Gastrocnemius medialis (tissue), 4 donors: ENCODE data around the gene ANKRD11. TPM values are rescaled to one million over a fixed set of nuclear protein-coding genes. Genes with fewer than 3 reads are reported as not detected.

Experiments
- ATAC-seq, 2 donors: fragments of 150-250 bp; one replicate each; pipeline ENCODE4 v1.9.1; 2016
- DNase-seq, 2 donors: peaks; one replicate each; pipeline ENCODE4 v3.0.0-alpha.2; 2019
- H3K27ac ChIP-seq, 4 donors: fragments of 200-600 bp; sonication (generic); 1 replicate in 1 of 4; 2 replicates in 3 of 4; pipeline ENCODE4 v1.5.1; 2016 to 2018; ENCODE audit warnings: mild to moderate bottlenecking in 2 of 4, moderate library complexity in 1 of 4
- H3K27me3 ChIP-seq, 3 donors: fragments of 200-600 bp; sonication (generic) in 2 of 3; 1 replicate in 1 of 3; 2 replicates in 2 of 3; pipeline versions ENCODE4 v1.5.1 to v1.6.0; 2016 to 2019; ENCODE audit warnings: mild to moderate bottlenecking in 1 of 3, moderate library complexity in 1 of 3
- H3K36me3 ChIP-seq, 2 donors: fragments of 200-600 bp; sonication (generic) in 1 of 2; one replicate each; pipeline ENCODE4 v1.5.1; 2017 to 2018
- H3K4me1 ChIP-seq, 2 donors: fragments of 200-600 bp; sonication (generic) in 1 of 2; one replicate each; pipeline ENCODE4 v1.5.1; 2016 to 2017; ENCODE audit warnings: mild to moderate bottlenecking in 2 of 2
- H3K4me3 ChIP-seq, 4 donors: fragments of 200-600 bp; sonication (generic) in 3 of 4; 1 replicate in 1 of 4; 2 replicates in 3 of 4; pipeline ENCODE4 v1.5.1; 2016 to 2019; ENCODE audit warnings: mild to moderate bottlenecking in 2 of 4
- H3K9me3 ChIP-seq, 3 donors: fragments of 200-600 bp; sonication (generic) in 2 of 3; 1 replicate in 1 of 3; 2 replicates in 2 of 3; pipeline ENCODE4 v1.5.1; 2016 to 2019
- POLR2A ChIP-seq, 2 donors: fragments of 450-650 bp; IDR thresholded peaks; one replicate each; pipeline ENCODE4 v1.6.1; 2017; ENCODE audit warnings: antibody characterized with exemption in 2 of 2, mild to moderate bottlenecking in 2 of 2, moderate library complexity in 2 of 2
- in situ Hi-C, 4 donors: fragments of 200-750 bp; cut with MboI; loops; one replicate each; pipeline versions ENCODE4 v1.15.0 to v1.8.0; 2017; ENCODE audit warnings: low sequenced_read_pairs in 4 of 4
- intact Hi-C: fragments of 100-400 bp; cut with DNase I; formaldehyde crosslinking; loops from one replicate; pipeline ENCODE4 v1.15.1; 2023; ENCODE audit warnings: low total_unique reads
- total RNA-seq, 4 donors: library from RNA; depleted of rRNA; stranded (reverse); fragments of >200 nt; gene quantifications; one replicate each; pipeline versions ENCODE4 v1.1.0 to v1.2.3, GENCODE V29; 2016
- TF ChIP-seq, protein P1 (sequence below), 5 experiments: fragments of 450-650 bp in 3 of 5; fragments of 200-600 bp in 2 of 5; sonication (generic) in 2 of 5; IDR thresholded peaks in 4 of 5; conservative IDR thresholded peaks in 1 of 5; 1 replicate in 4 of 5; 2 replicates in 1 of 5; pipeline ENCODE4 v1.5.1; 2016 to 2019; ENCODE audit warnings: antibody characterized with exemption in 5 of 5, mild to moderate bottlenecking in 3 of 5, moderate library complexity in 3 of 5

ANKRD11 gene
- total RNA-seq, 4 donors from 2014 or later = 26.0 to 77.0 (median 55.0) TPM

- peak within 1 kb of the TSS; percentile 70 to 98 (median 86) for H3K4me3 ChIP-seq
- peaks cover 26 to 31% of the 10 kb centered on the region in 2 donors for H3K4me1 ChIP-seq
- no peaks in the 10 kb centered on the region for H3K9me3 ChIP-seq
- in situ Hi-C loops (loop anchor here in 3 of 4 donors (10.0 to 25.0 kb wide), 3 partner anchors 171 to 271 kb away; no protein-coding TSS in a partner anchor), intact Hi-C loops (loop anchor here (1.0 to 2.0 kb wide), 2 partner anchors 18 to 267 kb away; partner anchors contain the start of gene ANKRD11)
- ATAC-seq (peak; percentile 87 to 92), DNase-seq (peak; percentile 59 to 77)
- TF ChIP-seq, protein P1, sequence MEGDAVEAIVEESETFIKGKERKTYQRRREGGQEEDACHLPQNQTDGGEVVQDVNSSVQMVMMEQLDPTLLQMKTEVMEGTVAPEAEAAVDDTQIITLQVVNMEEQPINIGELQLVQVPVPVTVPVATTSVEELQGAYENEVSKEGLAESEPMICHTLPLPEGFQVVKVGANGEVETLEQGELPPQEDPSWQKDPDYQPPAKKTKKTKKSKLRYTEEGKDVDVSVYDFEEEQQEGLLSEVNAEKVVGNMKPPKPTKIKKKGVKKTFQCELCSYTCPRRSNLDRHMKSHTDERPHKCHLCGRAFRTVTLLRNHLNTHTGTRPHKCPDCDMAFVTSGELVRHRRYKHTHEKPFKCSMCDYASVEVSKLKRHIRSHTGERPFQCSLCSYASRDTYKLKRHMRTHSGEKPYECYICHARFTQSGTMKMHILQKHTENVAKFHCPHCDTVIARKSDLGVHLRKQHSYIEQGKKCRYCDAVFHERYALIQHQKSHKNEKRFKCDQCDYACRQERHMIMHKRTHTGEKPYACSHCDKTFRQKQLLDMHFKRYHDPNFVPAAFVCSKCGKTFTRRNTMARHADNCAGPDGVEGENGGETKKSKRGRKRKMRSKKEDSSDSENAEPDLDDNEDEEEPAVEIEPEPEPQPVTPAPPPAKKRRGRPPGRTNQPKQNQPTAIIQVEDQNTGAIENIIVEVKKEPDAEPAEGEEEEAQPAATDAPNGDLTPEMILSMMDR (IDR thresholded peaks at IDR 0.05 in 4 of 5, conservative IDR thresholded peaks at IDR 0.05 in 1 of 5) = peak in 2 of 5 experiments; percentile 7 to 19
- peak; percentile 98 for TF ChIP-seq POLR2A (IDR thresholded peaks at IDR 0.05)
- no peaks in the 10 kb centered on the region for H3K27me3 ChIP-seq
- H3K27ac ChIP-seq = peak within 1 kb of the TSS; percentile 82 to 98 (median 94)
- H3K36me3 ChIP-seq = peaks cover 0 to 27% of the 10 kb centered on the region in 2 donors
These were observed 17.7 kb upstream of the ANKRD11 start, which contains the start of gene SPG7 for GRCh38 chr16:89507834-89508590. Gene SPG7, plus strand, starts transcription at chr16:89508403. Its CDS starts 15 bp downstream, at chr16:89508418.

DNA sequence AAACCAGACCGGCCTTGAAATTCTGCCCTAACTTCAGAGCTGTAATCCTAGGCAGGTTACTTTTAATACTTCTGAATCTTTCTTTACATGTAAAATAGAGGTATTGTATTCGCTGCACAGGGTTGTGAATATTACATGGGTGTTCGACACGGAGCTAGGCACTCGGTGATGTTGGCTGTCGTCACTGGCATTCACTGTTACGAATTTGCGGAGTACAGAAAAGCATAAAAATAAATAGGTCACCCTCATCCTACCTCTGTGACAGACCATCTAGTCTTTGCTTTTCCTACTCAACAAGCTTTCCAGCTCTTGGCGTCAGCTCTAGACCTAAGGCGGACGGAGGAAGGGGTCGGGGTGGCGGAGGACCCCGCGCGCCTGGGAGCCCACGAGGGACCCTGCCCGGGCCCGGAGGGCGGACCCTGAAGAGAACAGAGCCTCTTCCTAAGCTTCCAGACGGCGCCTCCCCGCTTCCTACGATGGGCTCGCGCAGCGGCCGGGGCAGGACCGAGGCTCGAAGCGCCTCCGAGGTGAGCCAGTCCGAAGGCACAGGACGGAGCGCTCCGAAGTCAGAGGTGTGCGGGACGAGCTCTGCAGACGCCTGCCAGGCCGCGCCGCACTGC is 17.0 kb upstream of the ANKRD11 start:
- H3K4me1 ChIP-seq = peaks cover 26 to 31% of the 10 kb centered on the region in 2 donors
- peaks cover 0 to 20% of the 10 kb centered on the region in 2 donors for H3K36me3 ChIP-seq
- H3K27ac ChIP-seq = peak overlapping the region; percentile 82 to 98 (median 94)
- intact Hi-C loops = no loop called here
- in situ Hi-C loops = loop anchor here in 3 of 4 donors (10.0 to 25.0 kb wide), 3 partner anchors 170 to 270 kb away; no protein-coding TSS in a partner anchor
- no peak for TF ChIP-seq POLR2A (IDR thresholded peaks at IDR 0.05)
- TF ChIP-seq, protein P1 (IDR thresholded peaks at IDR 0.05 in 4 of 5, conservative IDR thresholded peaks at IDR 0.05 in 1 of 5) = no peak
- no peaks in the 10 kb centered on the region for H3K9me3 ChIP-seq
- H3K27me3 ChIP-seq = no peaks in the 10 kb centered on the region
- H3K4me3 ChIP-seq = peak overlapping the region; percentile 70 to 98 (median 86)
- ATAC-seq = peak; percentile 27 to 37
- peak in 1 of 2 donors; percentile 28 for DNase-seq

DNA sequence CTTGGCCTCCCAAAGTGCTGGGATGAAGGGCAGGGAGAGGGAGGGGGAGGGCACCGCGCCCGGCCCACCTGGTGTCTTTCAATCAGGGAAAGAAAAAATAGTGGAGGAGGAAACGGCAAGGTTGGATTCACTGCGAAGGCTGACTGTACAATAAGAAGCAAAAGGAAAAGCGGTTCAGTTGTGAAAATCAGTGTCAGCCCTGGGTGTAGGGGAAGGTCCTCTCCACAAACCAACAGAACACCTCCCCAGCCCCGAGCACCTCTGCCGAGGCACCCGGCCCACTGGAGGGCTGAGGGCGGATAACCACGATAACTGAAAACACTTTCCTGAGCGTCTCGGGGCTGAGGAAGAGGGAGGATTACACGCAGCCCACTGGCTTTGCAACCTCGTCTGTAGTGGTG is 16.4 kb upstream of the ANKRD11 start:
- TF ChIP-seq POLR2A (IDR thresholded peaks at IDR 0.05) = no peak
- TF ChIP-seq, protein P1 (IDR thresholded peaks at IDR 0.05 in 4 of 5, conservative IDR thresholded peaks at IDR 0.05 in 1 of 5) = no peak
- intact Hi-C loops (no loop called here), in situ Hi-C loops (loop anchor here in 3 of 4 donors (10.0 to 25.0 kb wide), 3 partner anchors 169 to 269 kb away; no protein-coding TSS in a partner anchor)
- Histone ChIP-seq H3K4me3 (peak overlapping the region in 3 of 4 donors; percentile 76 to 98 (median 95)), H3K4me1 (peaks cover 26 to 31% of the 10 kb centered on the region in 2 donors), H3K9me3 (no peaks in the 10 kb centered on the region), H3K27me3 (no peaks in the 10 kb centered on the region), H3K27ac (peak overlapping the region; percentile 82 to 98 (median 94)), H3K36me3 (peaks cover 0 to 16% of the 10 kb centered on the region in 2 donors)
- no peak for ATAC-seq
- DNase-seq = no peak

DNA sequence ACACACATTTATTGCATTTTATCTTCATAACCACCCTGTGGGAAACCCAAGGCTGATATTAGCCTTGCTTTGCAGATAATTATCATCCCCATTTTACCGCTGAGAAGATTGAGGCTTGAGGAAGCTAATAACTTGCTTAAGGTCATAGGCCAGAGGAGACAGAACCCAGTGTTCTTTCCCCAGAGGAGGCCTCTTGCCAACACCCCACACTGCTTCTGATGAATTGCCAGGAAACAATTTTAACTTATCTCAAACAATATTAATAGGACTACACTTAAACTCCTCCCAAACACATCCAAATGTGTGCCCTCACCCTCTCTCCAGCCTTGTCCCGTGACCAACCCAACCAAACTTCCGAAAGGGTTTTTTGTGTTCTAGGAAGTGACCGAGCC is 15.7 kb upstream of the ANKRD11 start:
- Histone ChIP-seq H3K4me3 (no peak overlapping the region), H3K9me3 (no peaks in the 10 kb centered on the region), H3K4me1 (peaks cover 26 to 31% of the 10 kb centered on the region in 2 donors), H3K27ac (peak overlapping the region; percentile 49 to 98 (median 74)), H3K36me3 (peaks cover 0 to 10% of the 10 kb centered on the region in 2 donors), H3K27me3 (no peaks in the 10 kb centered on the region)
- TF ChIP-seq, protein P1 (IDR thresholded peaks at IDR 0.05 in 4 of 5, conservative IDR thresholded peaks at IDR 0.05 in 1 of 5) = no peak
- no peak for TF ChIP-seq POLR2A (IDR thresholded peaks at IDR 0.05)
- DNase-seq (no peak), ATAC-seq (no peak)
- in situ Hi-C loops (loop anchor here in 3 of 4 donors (10.0 to 25.0 kb wide), 3 partner anchors 169 to 269 kb away; no protein-coding TSS in a partner anchor), intact Hi-C loops (no loop called here)
